Lower leg skin (tissue), 4 donors: ENCODE data around the gene COL8A1. TPM values are rescaled to one million over a fixed set of nuclear protein-coding genes. Genes with fewer than 3 reads are reported as not detected.

Experiments used
- DNase-seq, 2 donors: peaks; one replicate each; pipeline ENCODE4 v3.0.0-alpha.2; 2019; ENCODE audit warnings: low spot score in 2 of 2
- H3K4me3 ChIP-seq: fragments of 200-600 bp; sonication (generic); 2 replicates; pipeline ENCODE4 v1.5.1; 2017; ENCODE audit warnings: mild to moderate bottlenecking, low read depth; ENCODE audit not compliant: poor library complexity, severe bottlenecking
- CTCF ChIP-seq, 3 donors: fragments of 450-650 bp; IDR thresholded peaks; one replicate each; pipeline ENCODE4 v1.5.1; 2016; ENCODE audit warnings: antibody characterized with exemption in 3 of 3, mild to moderate bottlenecking in 3 of 3, moderate library complexity in 2 of 3
- POLR2A ChIP-seq, 2 donors: fragments of 450-650 bp; IDR thresholded peaks; one replicate each; pipeline ENCODE4 v1.6.1; 2016 to 2017; ENCODE audit warnings: antibody characterized with exemption in 2 of 2, mild to moderate bottlenecking in 1 of 2, moderate library complexity in 1 of 2
- WGBS, 2 donors: methylation state at CpG; one replicate each; pipeline ENCODE4 v1.1.5; 2018; 5-methylcytosine and 5-hydroxymethylcytosine counted together
- intact Hi-C: fragments of 100-400 bp; cut with DNase I; formaldehyde crosslinking; loops from one replicate; pipeline ENCODE4 v1.15.0; 2023; ENCODE audit warnings: low total_unique reads
- total RNA-seq, 4 donors: library from RNA; depleted of rRNA; stranded (reverse); fragments of >200 nt; gene quantifications; one replicate each; pipeline ENCODE4 v1.1.0, GENCODE V29; 2016

COL8A1 gene
- total RNA-seq, 4 donors from 2014 or later: 5.0 to 11.5 (median 7.2) TPM

- intact Hi-C loops: no loop called here
- TF ChIP-seq CTCF (IDR thresholded peaks at IDR 0.05): no peak
- TF ChIP-seq POLR2A (IDR thresholded peaks at IDR 0.05): no peak
- WGBS, 2 donors: 94 to 100% methylated on average over 1 of the region's 1 CpG
- H3K4me3 ChIP-seq: no peak overlapping the region
- no peak for DNase-seq
Observed at GRCh38 chr3:99665017-99665416, 26.6 kb downstream of the COL8A1 start.

- H3K4me3 ChIP-seq: no peak overlapping the region
- DNase-seq: no peak
- no peak for TF ChIP-seq POLR2A (IDR thresholded peaks at IDR 0.05)
- TF ChIP-seq CTCF (IDR thresholded peaks at IDR 0.05): no peak
- WGBS, 2 donors: 65 to 68% methylated on average over 1 of the region's 1 CpG
- intact Hi-C loops: no loop called here
Observed at GRCh38 chr3:99666201-99666600, 27.8 kb downstream of the COL8A1 start.

- no peak for TF ChIP-seq POLR2A (IDR thresholded peaks at IDR 0.05)
- TF ChIP-seq CTCF (IDR thresholded peaks at IDR 0.05): no peak
- intact Hi-C loops: no loop called here
- DNase-seq: no peak
- WGBS, 2 donors: 44 to 53% methylated on average over 2 of the region's 2 CpGs
- H3K4me3 ChIP-seq: no peak overlapping the region
Observed at GRCh38 chr3:99668044-99668443, 29.6 kb downstream of the COL8A1 start.

- DNase-seq: no peak
Observed at GRCh38 chr3:99669879-99670555, 31.6 kb downstream of the COL8A1 start.

GRCh38 chr3:99670556-99670950, 32.2 kb downstream of the COL8A1 start:
- WGBS, 2 donors: 87 to 88% methylated on average over 2 of the region's 2 CpGs
- intact Hi-C loops: no loop called here
- TF ChIP-seq CTCF (IDR thresholded peaks at IDR 0.05): no peak
- TF ChIP-seq POLR2A (IDR thresholded peaks at IDR 0.05): no peak
- H3K4me3 ChIP-seq: no peak overlapping the region
- DNase-seq: no peak

More at GRCh38 chr3:99669879-99670555, 31.6 kb downstream of the COL8A1 start:
- H3K4me3 ChIP-seq: no peak overlapping the region
- no peak for TF ChIP-seq CTCF (IDR thresholded peaks at IDR 0.05)
- TF ChIP-seq POLR2A (IDR thresholded peaks at IDR 0.05): no peak
- intact Hi-C loops: no loop called here
- WGBS, 2 donors: 53 to 67% methylated on average over 2 of the region's 2 CpGs
